SU-DHL-6 (cell line): ENCODE measurements around the gene EXOC6B.

Experiments used
- H2AFZ ChIP-seq: fragments of 200-600 bp; sonication (generic); 2 replicates; pipeline ENCODE4 v1.6.1; 2014; ENCODE audit warnings: low read depth, mild to moderate bottlenecking, moderate library complexity, mixed read lengths, antibody characterized with exemption, low read length; ENCODE audit not compliant: severe bottlenecking
- H3F3A ChIP-seq: fragments of 200-600 bp; shearing (Covaris generic); 2 replicates; pipeline ENCODE4 v1.6.0; 2016; ENCODE audit warnings: antibody characterized with exemption, mild to moderate bottlenecking; ENCODE audit not compliant: insufficient read depth
- H3K27ac ChIP-seq: fragments of 200-600 bp; sonication (generic); 2 replicates; pipeline ENCODE4 v1.5.1; 2016; ENCODE audit warnings: low read depth, mild to moderate bottlenecking, low read length, moderate library complexity, mixed read lengths
- H3K27me3 ChIP-seq: fragments of 200-600 bp; sonication (generic), shearing (Covaris generic); 2 replicates; pipeline ENCODE4 v1.6.0; 2014; ENCODE audit warnings: mild to moderate bottlenecking, low read length
- H3K36me3 ChIP-seq: fragments of 200-600 bp; sonication (generic); 2 replicates; pipeline ENCODE4 v1.6.1; 2014; ENCODE audit warnings: mild to moderate bottlenecking, low read length, mixed read lengths
- H3K4me2 ChIP-seq: fragments of 300-600, 200-600 bp; shearing (Covaris generic), sonication (generic); 2 replicates; pipeline ENCODE4 v1.6.0; 2014; ENCODE audit warnings: low read length, low read depth, mild to moderate bottlenecking; ENCODE audit not compliant: poor library complexity, severe bottlenecking
- H3K4me3 ChIP-seq: fragments of 200-600 bp; sonication (generic); 2 replicates; pipeline ENCODE4 v1.5.1; 2014; ENCODE audit warnings: antibody characterized with exemption, low read length, mild to moderate bottlenecking, mixed read lengths; ENCODE audit not compliant: insufficient read depth, poor library complexity, severe bottlenecking
- H3K79me2 ChIP-seq: fragments of 200-600 bp; sonication (generic); 2 replicates; pipeline ENCODE4 v1.6.1; 2014; ENCODE audit warnings: mild to moderate bottlenecking, low read length, moderate library complexity; ENCODE audit not compliant: insufficient read depth
- H3K9ac ChIP-seq: fragments of 200-600 bp; sonication (generic); 2 replicates; pipeline ENCODE4 v1.7.0; 2014; ENCODE audit warnings: mild to moderate bottlenecking, low read length
- H3K9me2 ChIP-seq: fragments of 200-600 bp; sonication (generic); replicated peaks from 2 replicates; pipeline ENCODE4 v1.6.1; 2014; ENCODE audit warnings: low read length; ENCODE audit not compliant: insufficient read depth
- H3K9me3 ChIP-seq: fragments of 200-600 bp; sonication (generic); 2 replicates; pipeline ENCODE4 v1.6.1; 2014; ENCODE audit warnings: low read length, mixed read lengths; ENCODE audit not compliant: insufficient read depth
- H4K20me1 ChIP-seq: fragments of 200-600 bp; sonication (generic); 2 replicates; pipeline ENCODE4 v1.6.1; 2014; ENCODE audit warnings: low read depth, mild to moderate bottlenecking, antibody characterized with exemption, low read length, moderate library complexity, mixed read lengths
- EZH2phosphoT487 ChIP-seq: fragments of 200-600 bp; sonication (generic), shearing (Covaris generic); conservative IDR thresholded peaks from 2 replicates; pipeline ENCODE4 v1.6.1; 2018; ENCODE audit warnings: mild to moderate bottlenecking, antibody characterized with exemption, low read length, moderate library complexity, mixed read lengths
- TF ChIP-seq, protein P1 (sequence below): fragments of 200-600 bp; sonication (generic); IDR thresholded peaks from one replicate; pipeline ENCODE4 v1.5.1; 2017; ENCODE audit warnings: antibody characterized with exemption, mild to moderate bottlenecking, low read length, moderate library complexity; ENCODE audit not compliant: insufficient read depth, poor library complexity, severe bottlenecking

Gene EXOC6B

DNA sequence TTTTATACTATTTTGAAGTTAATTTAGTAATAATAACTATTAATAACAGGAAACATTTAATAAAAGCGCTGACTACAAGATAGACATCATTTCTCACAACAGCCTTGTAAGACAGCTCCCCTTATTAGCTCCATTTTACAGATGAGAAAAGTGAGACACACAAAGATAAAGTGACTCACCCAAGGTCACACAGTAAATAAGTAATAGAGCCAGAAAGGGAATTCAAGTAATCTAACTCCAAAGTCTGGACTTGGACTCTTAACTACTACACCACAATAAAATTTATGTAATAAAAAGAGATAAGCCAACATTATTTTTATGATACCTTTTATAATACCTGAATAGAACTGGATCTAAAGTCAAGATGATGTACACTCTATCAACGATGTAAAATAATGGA lies 25.3 kb downstream of the EXOC6B start:
- H3K9me2 ChIP-seq = no peaks in the 10 kb centered on the region
- no peak overlapping the region for H3K4me3 ChIP-seq
- no peaks in the 10 kb centered on the region for H4K20me1 ChIP-seq
- H3F3A ChIP-seq = no peaks in the 10 kb centered on the region
- no peaks in the 10 kb centered on the region for H3K9me3 ChIP-seq
- no peak for TF ChIP-seq EZH2phosphoT487
- TF ChIP-seq, protein P1, sequence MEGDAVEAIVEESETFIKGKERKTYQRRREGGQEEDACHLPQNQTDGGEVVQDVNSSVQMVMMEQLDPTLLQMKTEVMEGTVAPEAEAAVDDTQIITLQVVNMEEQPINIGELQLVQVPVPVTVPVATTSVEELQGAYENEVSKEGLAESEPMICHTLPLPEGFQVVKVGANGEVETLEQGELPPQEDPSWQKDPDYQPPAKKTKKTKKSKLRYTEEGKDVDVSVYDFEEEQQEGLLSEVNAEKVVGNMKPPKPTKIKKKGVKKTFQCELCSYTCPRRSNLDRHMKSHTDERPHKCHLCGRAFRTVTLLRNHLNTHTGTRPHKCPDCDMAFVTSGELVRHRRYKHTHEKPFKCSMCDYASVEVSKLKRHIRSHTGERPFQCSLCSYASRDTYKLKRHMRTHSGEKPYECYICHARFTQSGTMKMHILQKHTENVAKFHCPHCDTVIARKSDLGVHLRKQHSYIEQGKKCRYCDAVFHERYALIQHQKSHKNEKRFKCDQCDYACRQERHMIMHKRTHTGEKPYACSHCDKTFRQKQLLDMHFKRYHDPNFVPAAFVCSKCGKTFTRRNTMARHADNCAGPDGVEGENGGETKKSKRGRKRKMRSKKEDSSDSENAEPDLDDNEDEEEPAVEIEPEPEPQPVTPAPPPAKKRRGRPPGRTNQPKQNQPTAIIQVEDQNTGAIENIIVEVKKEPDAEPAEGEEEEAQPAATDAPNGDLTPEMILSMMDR = no peak
- H3K36me3 ChIP-seq = no peaks in the 10 kb centered on the region
- no peaks in the 10 kb centered on the region for H3K79me2 ChIP-seq
- H3K27me3 ChIP-seq = no peaks in the 10 kb centered on the region
- H3K27ac ChIP-seq = no peak overlapping the region
- no peak overlapping the region for H3K9ac ChIP-seq
- H2AFZ ChIP-seq = no peak overlapping the region
- no peak overlapping the region for H3K4me2 ChIP-seq

DNA sequence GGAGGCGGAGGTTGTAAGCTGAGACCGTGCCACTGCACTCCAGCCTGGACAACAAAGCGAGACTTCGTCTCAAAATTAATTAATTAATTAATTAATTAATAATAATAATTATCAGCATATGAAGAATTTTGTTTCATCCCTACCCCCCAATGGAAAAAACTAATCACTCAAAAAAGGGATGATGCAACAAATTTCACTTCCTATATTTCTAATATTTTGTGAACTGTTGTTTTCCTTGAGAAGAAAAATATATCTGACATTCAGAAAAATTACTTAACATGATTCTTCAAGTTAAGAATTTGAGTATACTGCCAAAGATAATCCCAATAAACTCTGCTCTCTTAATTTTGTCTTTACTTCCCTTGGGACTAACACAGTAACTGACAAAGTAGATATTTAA lies 28.1 kb downstream of the EXOC6B start:
- H3K79me2 ChIP-seq = no peaks in the 10 kb centered on the region
- no peak overlapping the region for H3K4me3 ChIP-seq
- H3K27me3 ChIP-seq = no peaks in the 10 kb centered on the region
- TF ChIP-seq EZH2phosphoT487 = no peak
- TF ChIP-seq, protein P1 = no peak
- no peak overlapping the region for H2AFZ ChIP-seq
- H3F3A ChIP-seq = no peaks in the 10 kb centered on the region
- no peaks in the 10 kb centered on the region for H3K36me3 ChIP-seq
- H3K9ac ChIP-seq = no peak overlapping the region
- no peak overlapping the region for H3K4me2 ChIP-seq
- H4K20me1 ChIP-seq = no peaks in the 10 kb centered on the region
- no peaks in the 10 kb centered on the region for H3K9me2 ChIP-seq
- H3K27ac ChIP-seq = no peak overlapping the region
- H3K9me3 ChIP-seq = no peaks in the 10 kb centered on the region

DNA sequence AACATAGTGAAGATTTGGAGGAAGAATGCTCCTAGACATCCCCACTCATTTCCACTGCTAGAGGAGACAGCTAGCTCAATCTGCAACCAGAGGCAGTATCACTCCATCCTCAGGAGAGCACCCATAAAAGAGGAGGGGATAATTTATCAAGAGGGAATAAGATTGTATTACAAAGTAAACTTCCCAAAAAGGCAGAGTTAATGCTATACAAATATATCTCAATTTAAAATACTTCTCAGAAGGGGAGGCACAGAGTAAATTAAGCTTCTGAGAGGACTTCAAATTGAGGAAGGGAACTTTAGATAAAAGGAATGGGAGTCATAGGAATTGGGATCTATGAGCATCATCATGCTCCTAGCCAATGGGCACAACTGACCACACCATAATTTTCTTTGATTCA lies 29.1 kb downstream of the EXOC6B start:
- H3K79me2 ChIP-seq = no peaks in the 10 kb centered on the region
- no peaks in the 10 kb centered on the region for H3F3A ChIP-seq
- no peaks in the 10 kb centered on the region for H3K9me3 ChIP-seq
- no peaks in the 10 kb centered on the region for H3K27me3 ChIP-seq
- H3K9me2 ChIP-seq = no peaks in the 10 kb centered on the region
- H2AFZ ChIP-seq = no peak overlapping the region
- H3K4me3 ChIP-seq = no peak overlapping the region
- H3K4me2 ChIP-seq = no peak overlapping the region
- no peak overlapping the region for H3K9ac ChIP-seq
- H3K36me3 ChIP-seq = no peaks in the 10 kb centered on the region
- no peaks in the 10 kb centered on the region for H4K20me1 ChIP-seq
- no peak overlapping the region for H3K27ac ChIP-seq
- no peak for TF ChIP-seq EZH2phosphoT487
- TF ChIP-seq, protein P1 = no peak
